AG04450 (cell line): ENCODE data around the gene CPSF7. TPM values are rescaled to one million over a fixed set of nuclear protein-coding genes. Genes with fewer than 3 reads are reported as not detected.

Source experiments
- CTCF ChIA-PET: fragments of 300-600, 350-600 bp; formaldehyde crosslinking; extraction: SDS; loops from one replicate; lab custom pipeline; 2022; ENCODE audit warnings: antibody characterized with exemption, inconsistent platforms; lab: Charles Lee
- POLR2A ChIA-PET: fragments of 350-600 bp; formaldehyde crosslinking; extraction: SDS; loops from one replicate; lab custom pipeline; 2021; ENCODE audit warnings: antibody characterized with exemption, inconsistent platforms; lab: Yijun Ruan, JAX
- DNase-seq: peaks from one replicate; pipeline ENCODE4 v3.0.0-alpha.2; 2011; ENCODE audit warnings: low read depth, low spot score
- H3K27ac ChIP-seq: one replicate; pipeline ENCODE4 v1.5.1; 2012; ENCODE audit warnings: low read depth, low read length, control low read depth
- H3K27me3 ChIP-seq: one replicate; pipeline ENCODE4 v1.6.0; 2012; ENCODE audit warnings: low read length; ENCODE audit not compliant: control insufficient read depth, insufficient read depth
- H3K4me3 ChIP-seq: 2 replicates; pipeline ENCODE4 v1.5.1; 2011; ENCODE audit warnings: mild to moderate bottlenecking, low read depth, low read length, control low read depth
- H3K9me3 ChIP-seq: 2 replicates; pipeline ENCODE4 v1.5.1; 2012; ENCODE audit warnings: low read length; ENCODE audit not compliant: control insufficient read depth, insufficient read depth
- CTCF ChIP-seq: IDR thresholded peaks from 2 replicates; pipeline ENCODE4 v1.5.1; 2011; ENCODE audit warnings: low read depth, low read length, control low read depth, inconsistent platforms
- polyA plus RNA-seq: library from polyadenylated mRNA; depleted of rRNA; stranded (reverse); fragments of >200 nt; gene quantifications from 2 replicates; pipeline ENCODE4 v1.2.3, GENCODE V29; 2011

Gene CPSF7
- polyA plus RNA-seq, 1 experiment = 37.3 TPM

- no peaks in the 10 kb centered on the region for H3K27me3 ChIP-seq
- peak overlapping the region; percentile 74 for H3K4me3 ChIP-seq
- CTCF ChIA-PET = interaction anchor here (0.8 to 3.5 kb wide), 5 partner anchors 23 to 67 kb away, joined by 3 to 39 read pairs (median 5); no protein-coding TSS in a partner anchor
- DNase-seq = no peak
- H3K9me3 ChIP-seq = no peaks in the 10 kb centered on the region; the same call in 1 of the 2 replicates
- POLR2A ChIA-PET = interaction anchor here (0.8 to 3.1 kb wide), 12 partner anchors 14 to 449 kb away, joined by 3 to 32 read pairs (median 6); partner anchors contain the start of genes CPSF7, DDB1, SDHAF2 and TKFC
- H3K27ac ChIP-seq = peak overlapping the region; percentile 100
- TF ChIP-seq CTCF = no peak
These were observed 67.3 kb downstream of the CPSF7 start for GRCh38 chr11:61362542-61362875.

GRCh38 chr11:61361741-61362541, 67.8 kb downstream of the CPSF7 start, which contains the start of the genes CYB561A3 and TMEM138:
Gene CYB561A3 (minus strand): TSS chr11:61361882. CDS start chr11:61356713, 5,169 bp downstream.
Gene TMEM138 (plus strand): TSS chr11:61362374. CDS start chr11:61364391, 2,017 bp downstream.
- Histone ChIP-seq H3K4me3 (peak within 1 kb of the TSS; percentile 74), H3K9me3 (no peaks in the 10 kb centered on the region; the same call in 1 of the 2 replicates), H3K27me3 (no peaks in the 10 kb centered on the region), H3K27ac (peak within 1 kb of the TSS; percentile 100)
- ChIA-PET CTCF (interaction anchor here (0.8 to 3.5 kb wide), 6 partner anchors 24 to 85 kb away, joined by 3 to 39 read pairs (median 4); no protein-coding TSS in a partner anchor), POLR2A (interaction anchor here (0.6 to 3.1 kb wide), 18 partner anchors 8 to 448 kb away, joined by 3 to 32 read pairs (median 5); partner anchors contain the start of genes CPSF7, DDB1, SDHAF2 and TKFC)
- DNase-seq = peak; percentile 81
- TF ChIP-seq CTCF = no peak

- TF ChIP-seq CTCF = no peak
- DNase-seq = no peak
- H3K27me3 ChIP-seq = no peaks in the 10 kb centered on the region
- POLR2A ChIA-PET = interaction anchor here (0.6 to 3.1 kb wide), 14 partner anchors 8 to 64 kb away, joined by 3 to 32 read pairs (median 8); partner anchors contain the start of genes DDB1, TKFC and TMEM216
- H3K4me3 ChIP-seq = peak overlapping the region; percentile 74
- peak overlapping the region; percentile 100 for H3K27ac ChIP-seq
- no peaks in the 10 kb centered on the region; the same call in 1 of the 2 replicates for H3K9me3 ChIP-seq
- CTCF ChIA-PET = interaction anchor here (0.6 to 3.5 kb wide), 5 partner anchors 24 to 86 kb away, joined by 3 to 39 read pairs (median 18); partner anchors contain the start of gene VWCE
These were observed 68.5 kb downstream of the CPSF7 start for GRCh38 chr11:61361237-61361740.

- no peak for TF ChIP-seq CTCF
- Histone ChIP-seq H3K9me3 (no peaks in the 10 kb centered on the region; the same call in 1 of the 2 replicates), H3K4me3 (no peak overlapping the region), H3K27ac (no peak overlapping the region), H3K27me3 (no peaks in the 10 kb centered on the region)
- CTCF ChIA-PET = interaction anchor here (0.8 to 3.2 kb wide), 4 partner anchors 19 to 26 kb away, joined by 3 to 26 read pairs (median 7); no protein-coding TSS in a partner anchor
- no peak for DNase-seq
- POLR2A ChIA-PET = interaction anchor here (0.5 to 1.2 kb wide), 4 partner anchors 10 to 40 kb away, joined by 3 to 6 read pairs (median 4); no protein-coding TSS in a partner anchor
These were observed 70.3 kb downstream of the CPSF7 start for GRCh38 chr11:61359516-61359915.
